NCI-H2196 (cell line): ENCODE measurements around the gene PIMREG.
"Not testable (repeated sequence)": the region's sequence is repeated elsewhere in the genome, so short reads cannot be mapped to it uniquely, and the experiment has no call there.

ENCODE experiments used
- DNase-seq: peaks from one replicate; lab custom pipeline; 2025; ENCODE audit not compliant: unreplicated experiment; lab: John Stamatoyannopoulos, UW

PIMREG gene

DNA sequence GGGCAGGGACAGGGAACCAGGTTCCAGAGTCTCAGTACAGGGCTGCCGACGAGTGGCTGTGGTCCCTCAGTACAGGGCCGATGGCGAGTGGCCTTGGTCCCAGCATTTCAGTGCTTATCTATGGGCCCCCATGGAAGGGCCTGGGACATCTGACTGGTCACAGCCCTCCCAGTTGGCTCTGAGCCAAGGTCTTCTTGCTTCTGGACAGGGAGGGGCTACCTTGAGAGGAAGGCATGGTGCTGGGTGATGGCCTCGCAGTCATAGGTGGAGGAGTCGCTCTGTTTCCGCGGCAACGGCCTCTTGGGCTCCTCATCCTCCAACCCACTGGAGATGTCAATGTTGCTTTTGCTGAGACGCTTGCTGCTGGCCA, 32.5 kb downstream of the PIMREG start:
- no peak for DNase-seq

DNA sequence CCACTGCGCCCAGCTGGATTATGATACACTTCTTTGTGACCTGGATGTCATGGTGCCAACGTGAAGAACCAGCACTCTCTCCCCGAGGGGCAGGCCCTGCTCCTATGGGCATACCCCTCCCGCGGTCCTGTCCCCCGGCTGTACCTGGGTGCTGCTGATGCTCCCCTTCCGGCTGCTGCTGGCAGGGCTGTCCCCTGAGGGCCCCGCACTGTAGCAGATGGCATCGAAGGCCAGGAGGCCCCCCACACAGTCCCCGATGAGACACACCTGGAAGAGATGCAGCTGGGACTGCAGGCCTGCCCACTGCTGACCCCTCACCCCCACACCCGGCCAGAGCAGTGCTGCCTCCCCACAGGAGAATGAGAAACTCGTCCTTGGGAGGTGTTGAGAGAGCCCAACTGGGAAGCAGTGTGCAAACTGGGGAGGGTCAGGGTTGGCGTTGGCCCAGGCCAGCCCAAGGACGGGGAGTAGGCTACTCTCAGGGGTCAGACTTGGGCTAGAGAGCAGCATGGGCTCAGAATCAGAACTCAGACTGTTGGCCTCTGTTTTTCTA, 33.7 kb downstream of the PIMREG start:
- DNase-seq, result no peak

DNA sequence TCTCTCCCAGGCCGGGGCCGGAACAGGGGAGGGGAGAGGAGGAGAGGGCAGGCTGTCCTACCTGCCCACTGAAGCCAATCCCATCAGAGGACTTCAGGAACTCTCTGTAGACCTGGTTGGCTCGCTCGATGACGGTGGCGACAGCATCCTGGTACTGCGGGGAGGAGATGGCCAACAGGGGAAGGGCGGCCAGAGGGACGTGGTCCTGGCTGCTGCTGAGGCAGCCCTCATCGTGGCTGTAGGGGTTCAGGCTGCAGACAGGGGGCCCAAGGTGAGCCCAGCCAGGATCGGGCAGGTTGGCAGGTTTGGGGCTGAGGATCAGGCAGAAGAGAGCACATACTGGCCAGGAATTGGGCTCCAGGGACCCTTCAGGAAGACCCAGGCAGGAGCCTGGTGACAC, 34.2 kb downstream of the PIMREG start:
- DNase-seq, result no peak

GRCh38 chr17:6479622-6480302, 35.5 kb downstream of the PIMREG start:
- DNase-seq, result no peak

GRCh38 chr17:6480303-6480675, 36.0 kb downstream of the PIMREG start:
- DNase-seq, result no peak

GRCh38 chr17:6482105-6482455, 37.8 kb downstream of the PIMREG start:
- no peak for DNase-seq

- not testable (repeated sequence) for DNase-seq
Observed at GRCh38 chr17:6482796-6483195, 38.5 kb downstream of the PIMREG start.

DNA sequence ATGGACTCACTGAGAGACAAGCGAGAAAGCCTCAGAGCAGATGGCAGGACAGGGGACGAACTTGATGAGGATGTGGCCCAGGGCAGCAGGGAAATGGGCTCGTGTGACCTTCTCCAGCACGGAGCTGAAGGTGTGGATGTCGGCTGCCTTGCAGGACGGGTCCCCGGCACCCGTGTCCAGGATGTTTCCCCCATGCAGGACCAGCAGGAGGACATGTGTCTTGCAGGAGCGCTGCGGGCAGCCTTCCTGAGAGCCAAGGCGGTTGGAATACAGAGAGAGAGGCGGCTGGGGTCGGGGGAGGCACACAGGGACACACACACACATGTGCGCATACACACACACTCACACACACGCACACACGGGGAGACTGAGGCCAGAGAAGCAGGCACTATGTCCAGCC, 39.3 kb downstream of the PIMREG start:
- DNase-seq, result no peak

DNA sequence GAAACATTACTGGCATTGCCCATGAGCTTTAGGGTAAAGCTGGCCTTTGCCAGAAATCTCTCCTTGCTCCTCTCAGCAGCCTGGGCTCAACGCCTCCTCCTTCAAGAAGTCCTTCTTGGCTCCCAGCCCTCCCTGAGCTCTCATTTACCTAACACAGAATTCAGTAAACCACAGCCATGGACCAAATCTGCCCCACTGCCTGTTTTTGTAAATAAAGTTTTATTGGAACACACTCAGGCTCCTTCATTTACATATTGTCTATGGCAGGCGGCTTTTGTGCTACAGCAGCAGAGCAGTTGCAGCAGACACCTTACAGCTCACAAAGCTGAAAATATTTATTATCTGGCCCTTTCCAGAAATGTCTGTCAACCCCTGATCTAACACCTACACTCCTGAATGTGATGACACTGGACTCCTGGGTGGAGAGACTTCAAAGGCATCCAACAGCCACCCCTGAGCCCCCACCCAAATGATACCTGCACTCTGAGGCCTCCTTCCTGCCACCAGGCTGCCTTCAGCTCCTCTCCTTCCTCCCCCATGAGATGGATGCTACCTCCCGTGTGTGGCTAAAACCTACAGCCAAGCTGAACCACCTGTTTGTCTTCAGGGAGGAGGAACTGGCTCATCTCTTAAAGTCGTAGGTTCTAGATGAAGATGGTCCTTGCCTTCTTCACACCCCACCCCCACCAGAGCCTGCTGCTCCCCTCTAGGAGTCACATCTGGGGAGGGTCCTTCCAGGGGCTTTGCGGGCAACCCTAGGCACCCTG, 41.6 kb downstream of the PIMREG start:
- no peak for DNase-seq

- no peak for DNase-seq
Observed at GRCh38 chr17:6487251-6488007, 43.2 kb downstream of the PIMREG start.

GRCh38 chr17:6488008-6488539, 43.8 kb downstream of the PIMREG start:
- no peak for DNase-seq

GRCh38 chr17:6489016-6489550, 44.8 kb downstream of the PIMREG start:
- DNase-seq, result no peak

DNA sequence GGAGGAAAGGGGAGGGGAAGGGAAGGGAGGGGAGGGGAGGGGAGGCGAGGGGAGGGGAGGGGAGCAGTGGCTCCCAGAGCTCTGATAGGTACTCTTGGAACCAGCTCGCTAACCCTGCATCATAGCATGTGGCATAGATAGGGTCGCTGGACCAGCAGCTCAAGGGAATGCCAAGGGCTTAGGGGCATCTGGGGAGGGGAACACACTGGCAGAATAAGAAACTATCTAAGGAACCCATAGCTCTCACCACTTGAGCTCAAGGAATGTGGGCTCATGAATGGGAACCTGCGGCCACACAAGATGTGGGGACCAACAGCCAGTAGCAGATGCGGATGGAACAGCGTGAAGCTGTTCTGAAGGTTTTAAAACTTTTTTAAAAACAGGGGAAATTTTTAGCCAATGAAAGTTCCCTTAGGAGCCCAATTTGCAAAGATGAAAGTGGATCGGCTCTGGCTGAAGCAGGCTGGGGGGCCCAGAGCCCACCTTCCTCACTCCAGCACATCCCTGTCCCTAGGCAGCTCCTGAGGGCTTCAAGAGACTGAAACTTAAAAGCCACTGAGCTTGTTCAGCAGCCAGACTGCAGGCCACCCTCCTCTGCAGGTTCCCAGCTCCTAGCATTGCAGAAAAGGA, 46.9 kb downstream of the PIMREG start:
- DNase-seq, result no peak

DNA sequence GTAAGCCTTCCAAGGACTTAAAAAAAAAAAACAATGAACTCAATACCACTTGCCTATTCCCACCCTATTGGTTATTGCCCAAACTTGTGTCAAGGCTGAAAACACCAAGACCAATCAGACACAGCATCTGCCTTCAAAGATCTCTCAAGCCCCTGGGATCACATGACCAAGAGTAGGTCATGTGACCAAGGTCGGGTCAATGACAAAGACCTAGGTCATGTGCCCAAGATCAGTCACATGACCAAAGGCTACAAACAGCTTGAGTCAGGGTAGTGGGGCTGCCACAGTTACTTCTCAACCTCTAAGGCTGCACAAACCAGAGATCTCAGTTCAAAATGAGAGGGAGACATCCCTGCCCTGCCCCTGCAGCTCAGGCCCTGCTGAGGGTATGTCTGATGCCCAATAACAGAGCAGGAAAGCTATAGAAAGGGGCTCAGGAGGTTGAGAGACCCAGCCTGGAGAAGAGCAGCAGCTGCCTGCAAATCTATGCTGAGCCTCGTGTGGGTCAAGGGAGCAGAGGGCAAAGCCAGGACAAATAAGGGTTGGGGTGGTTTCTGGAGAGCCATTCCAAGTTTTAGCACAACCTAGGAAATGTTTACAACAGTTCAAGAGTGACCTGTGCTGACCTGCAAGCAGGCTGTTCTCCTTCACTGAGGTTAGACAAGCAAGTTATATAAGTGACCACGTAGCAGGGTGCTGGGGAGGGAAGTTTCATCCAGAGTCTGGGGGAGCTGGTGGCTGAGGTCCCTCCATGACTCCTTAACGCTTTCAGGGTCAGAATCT, 48.8 kb downstream of the PIMREG start:
- DNase-seq, result no peak

GRCh38 chr17:6494239-6494941, 50.1 kb downstream of the PIMREG start:
- no peak for DNase-seq

DNA sequence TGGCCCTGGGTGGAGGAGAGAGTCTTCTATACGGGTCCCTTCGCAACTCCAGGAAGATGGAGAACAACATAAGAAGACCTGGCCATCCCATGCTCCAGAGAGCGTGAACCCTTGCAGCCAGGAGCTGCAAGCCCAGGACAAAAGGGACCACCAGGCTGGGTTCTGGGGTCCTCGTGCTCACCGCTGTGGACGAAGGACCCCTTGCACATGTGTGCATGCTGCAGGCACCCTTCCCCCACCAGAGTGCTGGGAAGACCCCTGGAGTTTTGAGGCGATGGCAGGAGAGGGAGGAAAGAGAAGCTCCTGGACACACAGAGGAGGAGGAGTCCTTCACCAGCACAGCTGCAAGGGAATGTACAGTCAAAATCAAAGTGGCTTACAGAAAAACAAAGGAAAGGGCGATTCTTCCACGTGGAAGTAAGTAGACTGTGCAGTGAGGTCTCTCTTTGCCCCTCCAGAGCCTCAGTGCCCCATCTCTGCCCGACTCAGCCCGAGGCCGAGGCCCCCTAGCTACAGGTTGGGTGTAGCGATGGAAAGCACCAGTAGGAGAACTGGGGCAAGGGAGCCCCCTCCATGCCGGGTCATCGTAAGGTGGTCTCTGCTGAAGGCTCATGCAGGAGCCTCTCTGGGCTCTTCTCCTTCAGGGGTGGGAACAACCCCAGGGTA, 51.3 kb downstream of the PIMREG start:
- no peak for DNase-seq

DNA sequence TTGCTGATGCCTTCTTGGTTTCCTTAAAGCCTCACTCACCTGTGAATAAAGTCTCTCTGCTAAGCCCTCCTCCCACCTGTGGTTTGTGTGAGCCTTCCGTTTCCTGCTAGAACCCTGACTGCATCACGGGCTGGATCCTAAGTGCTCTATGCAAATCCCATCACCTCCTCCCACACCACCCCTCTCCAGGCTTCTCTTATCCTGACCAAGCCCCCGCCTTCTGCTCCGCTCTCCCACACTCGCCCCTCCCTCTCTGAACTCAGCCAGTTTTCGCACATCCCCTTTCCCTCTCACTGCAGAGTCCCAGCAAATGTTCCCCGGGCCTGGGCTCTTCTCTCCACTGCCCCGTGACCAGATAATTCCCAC, 51.8 kb downstream of the PIMREG start:
- no peak for DNase-seq

DNA sequence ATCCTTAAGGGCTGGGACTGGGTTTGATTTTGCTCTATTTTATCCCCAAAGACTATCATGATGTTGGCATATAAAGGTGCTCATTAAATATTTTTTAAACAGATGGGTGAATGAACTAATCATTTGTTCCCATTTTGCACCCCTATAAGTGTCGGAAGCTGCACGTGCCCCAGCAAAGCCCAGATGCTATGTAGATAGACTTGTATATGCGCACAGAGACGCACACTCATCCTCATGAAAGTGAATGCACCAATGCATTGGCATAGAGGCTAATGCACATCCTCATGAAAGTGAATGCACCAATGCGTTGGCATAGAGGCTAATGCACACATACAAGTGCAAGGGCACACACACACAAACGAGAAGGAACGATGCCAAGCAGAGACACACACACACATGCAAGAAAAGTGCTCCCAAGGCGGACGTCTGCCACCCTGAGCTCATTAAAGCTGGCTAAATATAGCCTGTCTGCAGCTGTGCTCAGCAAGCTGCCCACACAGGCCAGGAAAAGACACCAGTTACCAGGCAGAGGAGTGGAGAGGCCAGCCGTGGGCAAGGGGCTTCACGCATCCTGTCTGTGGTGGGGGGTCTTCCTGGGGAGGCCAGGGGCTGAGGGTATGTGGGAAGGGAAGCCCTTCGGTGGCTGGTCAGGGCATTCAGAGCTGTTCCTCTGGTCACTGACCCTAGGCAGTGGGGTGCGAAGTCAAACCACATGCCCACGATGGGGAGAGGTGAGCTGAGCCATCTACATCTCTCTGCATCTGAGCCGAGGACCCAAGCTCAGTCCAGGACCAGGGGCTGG, 52.6 kb downstream of the PIMREG start:
- no peak for DNase-seq
